ENCODE results near the gene AURKA. TPM values are rescaled to one million over a fixed set of nuclear protein-coding genes. Genes with fewer than 3 reads are reported as not detected.

AURKA gene
- total RNA-seq, 1 donor from 2014 or later: 64.8 TPM

DNA sequence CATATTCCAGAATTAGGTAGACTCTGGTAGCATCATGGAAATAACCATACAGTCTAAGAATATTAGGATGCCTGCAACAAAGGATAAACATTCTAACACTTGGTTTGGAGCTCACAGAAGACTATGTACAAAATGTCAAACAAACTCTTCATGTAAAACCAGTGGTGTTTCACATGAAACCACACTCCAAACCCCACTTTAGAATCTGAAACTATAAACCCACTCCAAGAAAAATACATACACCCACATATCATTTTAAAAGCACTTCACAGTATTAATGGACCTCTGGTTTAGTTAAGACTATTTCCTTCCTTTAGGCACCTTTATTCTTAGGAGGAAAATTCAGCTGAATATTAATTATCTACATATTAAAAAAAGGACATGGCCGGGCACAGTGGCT, 10.5 kb downstream of the AURKA start:
- no peak for DNase-seq (ENCODE audit: low spot score)
- Mint-ChIP-seq H3K4me1 (ENCODE audit: low read depth) (peaks cover 62% of the 10 kb centered on the region), H3K36me3 (ENCODE audit: low read depth) (peaks cover 89% of the 10 kb centered on the region), H3K27me3 (ENCODE audit: low read depth) (no peaks in the 10 kb centered on the region), H3K9me3 (no peaks in the 10 kb centered on the region), H3K4me3 (ENCODE audit: low read depth) (peak overlapping the region; percentile 30), H3K27ac (peak overlapping the region; percentile 68)
- intact Hi-C loops (cut with micrococcal nuclease): no loop called here

- no peak for DNase-seq (ENCODE audit: low spot score)
- no peaks in the 10 kb centered on the region for H3K9me3 Mint-ChIP-seq
- peak overlapping the region; percentile 24 for H3K27ac Mint-ChIP-seq
- intact Hi-C loops (cut with micrococcal nuclease): no loop called here
- H3K4me3 Mint-ChIP-seq (ENCODE audit: low read depth): no peak overlapping the region
- H3K27me3 Mint-ChIP-seq (ENCODE audit: low read depth): no peaks in the 10 kb centered on the region
- peaks cover 90% of the 10 kb centered on the region for H3K36me3 Mint-ChIP-seq (ENCODE audit: low read depth)
- H3K4me1 Mint-ChIP-seq (ENCODE audit: low read depth): peaks cover 68% of the 10 kb centered on the region
These were observed 11.6 kb downstream of the AURKA start for GRCh38 chr20:56380375-56380774.

DNA sequence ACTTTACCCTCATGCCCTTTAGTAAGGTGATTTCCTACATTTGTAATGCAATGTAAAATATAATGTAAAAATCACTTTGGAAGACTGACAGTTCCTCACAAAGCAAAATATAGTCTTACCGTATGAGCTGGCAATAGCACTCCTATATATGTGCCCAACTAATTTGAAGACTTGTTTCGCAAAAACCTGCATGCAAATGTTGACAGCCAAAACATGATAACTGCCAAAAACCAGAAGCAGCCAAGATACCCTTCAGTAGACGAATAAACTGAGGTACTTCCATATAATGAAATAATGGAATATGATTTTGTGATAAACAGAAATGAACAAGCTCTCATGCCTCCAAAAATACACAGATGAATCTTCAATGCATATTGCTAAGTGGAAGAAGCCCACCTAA, 13.6 kb downstream of the AURKA start:
- intact Hi-C loops (cut with micrococcal nuclease): no loop called here
- peak overlapping the region; percentile 77 for H3K27ac Mint-ChIP-seq
- peaks cover 73% of the 10 kb centered on the region for H3K4me1 Mint-ChIP-seq (ENCODE audit: low read depth)
- H3K27me3 Mint-ChIP-seq (ENCODE audit: low read depth): no peaks in the 10 kb centered on the region
- DNase-seq (ENCODE audit: low spot score): no peak
- peaks cover 87% of the 10 kb centered on the region for H3K36me3 Mint-ChIP-seq (ENCODE audit: low read depth)
- H3K9me3 Mint-ChIP-seq: no peaks in the 10 kb centered on the region
- H3K4me3 Mint-ChIP-seq (ENCODE audit: low read depth): no peak overlapping the region

- DNase-seq (ENCODE audit: low spot score): no peak
- no peaks in the 10 kb centered on the region for H3K27me3 Mint-ChIP-seq (ENCODE audit: low read depth)
- H3K9me3 Mint-ChIP-seq: no peaks in the 10 kb centered on the region
- peak overlapping the region; percentile 48 for H3K27ac Mint-ChIP-seq
- no peak overlapping the region for H3K4me3 Mint-ChIP-seq (ENCODE audit: low read depth)
- intact Hi-C loops (cut with micrococcal nuclease): no loop called here
- H3K36me3 Mint-ChIP-seq (ENCODE audit: low read depth): peaks cover 85% of the 10 kb centered on the region
- H3K4me1 Mint-ChIP-seq (ENCODE audit: low read depth): peaks cover 64% of the 10 kb centered on the region
These were observed 15.7 kb downstream of the AURKA start for GRCh38 chr20:56376331-56376730.

DNA sequence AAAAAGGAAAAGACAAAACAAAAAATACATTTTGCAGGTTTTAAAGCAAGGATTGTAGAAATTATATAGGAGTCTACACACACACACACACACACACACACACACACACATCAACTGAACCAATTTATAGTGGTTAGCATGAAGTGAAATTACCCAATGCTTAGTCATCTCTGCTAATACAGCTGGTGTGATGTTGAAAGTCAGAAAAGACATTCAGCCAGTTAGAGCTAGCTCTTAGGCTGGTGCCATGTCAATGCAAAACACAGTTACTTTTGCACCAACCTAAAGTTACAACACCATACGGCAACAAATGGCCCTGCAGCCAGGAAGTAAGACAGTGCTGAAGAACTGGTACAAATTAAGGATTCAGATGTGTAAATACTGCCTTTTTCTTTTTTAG, 18.1 kb downstream of the AURKA start:
- DNase-seq (ENCODE audit: low spot score): no peak
- H3K27me3 Mint-ChIP-seq (ENCODE audit: low read depth): no peaks in the 10 kb centered on the region
- intact Hi-C loops (cut with micrococcal nuclease): loop anchor here (2.0 kb wide), 1 partner anchor 19 kb away; the partner anchor contains the start of genes AURKA and CSTF1
- no peaks in the 10 kb centered on the region for H3K9me3 Mint-ChIP-seq
- H3K4me3 Mint-ChIP-seq (ENCODE audit: low read depth): no peak overlapping the region
- no peak overlapping the region for H3K27ac Mint-ChIP-seq
- H3K4me1 Mint-ChIP-seq (ENCODE audit: low read depth): peaks cover 51% of the 10 kb centered on the region
- H3K36me3 Mint-ChIP-seq (ENCODE audit: low read depth): peaks cover 88% of the 10 kb centered on the region

DNA sequence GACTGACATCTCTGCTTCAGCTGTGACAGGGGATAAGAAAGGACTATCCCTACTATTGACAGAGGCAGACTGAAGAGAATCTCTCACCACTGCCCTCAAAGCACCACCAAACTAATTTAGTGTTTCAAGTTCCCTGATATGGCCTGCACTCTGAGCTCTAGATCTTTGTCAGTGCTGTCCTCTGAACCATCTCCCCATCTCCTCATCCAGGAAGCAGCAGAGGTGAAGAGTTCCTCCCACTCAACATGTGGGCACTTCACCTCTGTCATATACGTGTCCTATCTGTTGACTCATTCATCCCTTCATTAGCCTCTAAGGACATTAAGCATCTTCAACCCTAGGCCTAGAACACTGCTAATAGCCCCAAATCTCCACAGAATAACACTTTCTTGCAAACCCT, 19.2 kb downstream of the AURKA start:
- intact Hi-C loops (cut with micrococcal nuclease): loop anchor here (2.0 kb wide), 1 partner anchor 20 kb away; the partner anchor contains the start of genes AURKA and CSTF1
- Mint-ChIP-seq H3K4me3 (ENCODE audit: low read depth) (no peak overlapping the region), H3K4me1 (ENCODE audit: low read depth) (peaks cover 40% of the 10 kb centered on the region), H3K9me3 (no peaks in the 10 kb centered on the region), H3K27ac (peak overlapping the region; percentile 74), H3K27me3 (ENCODE audit: low read depth) (no peaks in the 10 kb centered on the region), H3K36me3 (ENCODE audit: low read depth) (peaks cover 81% of the 10 kb centered on the region)
- DNase-seq (ENCODE audit: low spot score): no peak

GRCh38 chr20:56371977-56372376, 20.0 kb downstream of the AURKA start:
- H3K4me1 Mint-ChIP-seq (ENCODE audit: low read depth): peaks cover 33% of the 10 kb centered on the region
- no peaks in the 10 kb centered on the region for H3K27me3 Mint-ChIP-seq (ENCODE audit: low read depth)
- peaks cover 74% of the 10 kb centered on the region for H3K36me3 Mint-ChIP-seq (ENCODE audit: low read depth)
- DNase-seq (ENCODE audit: low spot score): no peak
- H3K4me3 Mint-ChIP-seq (ENCODE audit: low read depth): no peak overlapping the region
- no peaks in the 10 kb centered on the region for H3K9me3 Mint-ChIP-seq
- intact Hi-C loops (cut with micrococcal nuclease): loop anchor here (2.0 kb wide), 1 partner anchor 21 kb away; the partner anchor contains the start of genes AURKA and CSTF1
- no peak overlapping the region for H3K27ac Mint-ChIP-seq

DNA sequence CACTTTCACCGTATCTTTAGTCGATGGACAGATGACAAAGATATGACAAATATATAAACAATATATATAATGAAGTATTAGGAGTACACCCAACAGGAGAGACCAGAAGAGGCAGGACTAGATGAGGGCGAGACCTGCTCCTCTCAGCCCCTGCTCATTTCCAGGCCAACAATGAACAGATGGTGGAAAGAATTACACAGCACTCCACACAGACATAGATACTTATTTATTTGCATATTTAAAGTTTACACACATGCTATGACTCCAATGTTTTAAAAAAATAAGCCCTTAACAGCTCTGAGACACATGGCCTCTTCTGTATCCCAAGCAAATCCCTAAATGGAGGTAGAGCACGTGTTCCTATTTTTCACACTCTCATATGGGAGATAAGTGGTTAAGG, 22.8 kb downstream of the AURKA start:
- no peaks in the 10 kb centered on the region for H3K9me3 Mint-ChIP-seq
- H3K27ac Mint-ChIP-seq: no peak overlapping the region
- peaks cover 16% of the 10 kb centered on the region for H3K4me1 Mint-ChIP-seq (ENCODE audit: low read depth)
- peaks cover 64% of the 10 kb centered on the region for H3K36me3 Mint-ChIP-seq (ENCODE audit: low read depth)
- DNase-seq (ENCODE audit: low spot score): no peak
- intact Hi-C loops (cut with micrococcal nuclease): no loop called here
- H3K27me3 Mint-ChIP-seq (ENCODE audit: low read depth): no peaks in the 10 kb centered on the region
- H3K4me3 Mint-ChIP-seq (ENCODE audit: low read depth): no peak overlapping the region

- DNase-seq (ENCODE audit: low spot score): no peak
- H3K27ac Mint-ChIP-seq: no peak overlapping the region
- intact Hi-C loops (cut with micrococcal nuclease): no loop called here
- peaks cover 10% of the 10 kb centered on the region for H3K4me1 Mint-ChIP-seq (ENCODE audit: low read depth)
- H3K9me3 Mint-ChIP-seq: no peaks in the 10 kb centered on the region
- no peak overlapping the region for H3K4me3 Mint-ChIP-seq (ENCODE audit: low read depth)
- H3K36me3 Mint-ChIP-seq (ENCODE audit: low read depth): peaks cover 57% of the 10 kb centered on the region
- no peaks in the 10 kb centered on the region for H3K27me3 Mint-ChIP-seq (ENCODE audit: low read depth)
These were observed 23.5 kb downstream of the AURKA start for GRCh38 chr20:56368351-56369134.

DNA sequence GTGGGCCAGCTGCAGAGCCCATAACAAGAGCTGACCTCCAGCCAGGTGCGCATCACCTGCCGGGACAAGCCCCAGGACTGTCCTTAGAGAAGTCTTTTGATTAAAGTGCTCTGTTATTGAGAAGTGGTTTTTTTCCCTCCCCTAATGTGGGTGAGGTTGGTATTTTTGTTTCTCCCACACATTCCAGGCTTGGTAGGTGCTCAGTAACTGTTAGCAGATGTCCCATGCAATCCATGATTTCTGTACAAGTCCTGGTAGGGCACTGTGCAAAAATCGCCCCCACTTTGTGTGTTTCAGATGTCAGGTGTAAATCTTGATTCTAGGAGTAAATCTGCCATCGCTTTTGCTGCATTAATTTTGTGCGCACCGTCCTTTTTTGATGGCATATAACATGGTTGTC, 28.5 kb downstream of the AURKA start:
- intact Hi-C loops (cut with micrococcal nuclease): no loop called here
- H3K4me1 Mint-ChIP-seq (ENCODE audit: low read depth): peaks cover 6% of the 10 kb centered on the region

GRCh38 chr20:56362833-56363413, 29.1 kb downstream of the AURKA start:
- Mint-ChIP-seq H3K9me3 (no peaks in the 10 kb centered on the region), H3K36me3 (ENCODE audit: low read depth) (peaks cover 10% of the 10 kb centered on the region), H3K27me3 (ENCODE audit: low read depth) (peaks cover 3% of the 10 kb centered on the region), H3K4me3 (ENCODE audit: low read depth) (no peak overlapping the region), H3K27ac (no peak overlapping the region), H3K4me1 (ENCODE audit: low read depth) (peaks cover 10% of the 10 kb centered on the region)
- DNase-seq (ENCODE audit: low spot score): no peak
- intact Hi-C loops (cut with micrococcal nuclease): no loop called here

More for the DNA sequence above, 28.5 kb downstream of the AURKA start:
- DNase-seq (ENCODE audit: low spot score): no peak
- Mint-ChIP-seq H3K9me3 (no peaks in the 10 kb centered on the region), H3K27ac (no peak overlapping the region), H3K27me3 (ENCODE audit: low read depth) (no peaks in the 10 kb centered on the region), H3K36me3 (ENCODE audit: low read depth) (peaks cover 15% of the 10 kb centered on the region), H3K4me3 (ENCODE audit: low read depth) (no peak overlapping the region)

DNA sequence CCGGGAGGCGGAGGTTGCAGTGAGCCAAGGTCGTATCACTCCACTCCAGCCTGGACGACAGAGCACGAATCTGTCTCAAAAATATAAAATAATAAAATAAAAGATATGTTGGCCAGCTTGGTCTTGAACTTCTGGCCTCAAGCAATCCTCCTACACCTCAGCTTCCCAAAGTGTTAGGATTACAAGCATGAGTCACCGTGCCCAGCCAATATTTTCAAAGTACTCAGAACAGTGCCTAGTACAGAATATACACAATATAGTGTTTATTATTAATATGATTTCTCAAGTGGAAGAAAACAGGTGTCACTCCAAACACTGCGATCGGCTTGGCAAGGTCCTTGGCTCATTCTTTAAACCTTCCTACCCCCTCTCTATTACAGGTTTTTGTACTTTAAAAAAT, 30.1 kb downstream of the AURKA start:
- DNase-seq (ENCODE audit: low spot score): no peak
- Mint-ChIP-seq H3K36me3 (ENCODE audit: low read depth) (peaks cover 8% of the 10 kb centered on the region), H3K27me3 (ENCODE audit: low read depth) (peaks cover 4% of the 10 kb centered on the region), H3K4me1 (ENCODE audit: low read depth) (peaks cover 10% of the 10 kb centered on the region), H3K4me3 (ENCODE audit: low read depth) (no peak overlapping the region), H3K27ac (no peak overlapping the region), H3K9me3 (no peaks in the 10 kb centered on the region)
- intact Hi-C loops (cut with micrococcal nuclease): no loop called here

DNA sequence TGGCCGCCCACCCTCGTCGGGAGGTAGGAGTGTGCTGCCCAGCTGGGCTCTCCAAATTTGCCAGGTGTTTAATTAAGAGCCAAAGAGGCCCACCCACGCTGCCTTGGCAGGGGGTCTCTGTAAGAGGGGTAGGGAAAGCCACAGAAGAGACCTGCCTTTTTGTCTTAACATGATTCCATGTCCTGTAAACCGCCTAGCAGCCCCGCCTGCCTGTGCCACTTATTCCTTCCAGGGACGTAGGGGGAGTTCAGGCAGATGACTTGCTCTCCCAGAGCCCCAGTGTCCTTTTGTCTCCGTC, 31.2 kb downstream of the AURKA start:
- H3K4me3 Mint-ChIP-seq (ENCODE audit: low read depth): peak overlapping the region; percentile 41
- H3K4me1 Mint-ChIP-seq (ENCODE audit: low read depth): peaks cover 10% of the 10 kb centered on the region
- peaks cover 6% of the 10 kb centered on the region for H3K27me3 Mint-ChIP-seq (ENCODE audit: low read depth)
- no peaks in the 10 kb centered on the region for H3K9me3 Mint-ChIP-seq
- intact Hi-C loops (cut with micrococcal nuclease): no loop called here
- H3K27ac Mint-ChIP-seq: no peak overlapping the region
- peaks cover under 1% of the 10 kb centered on the region for H3K36me3 Mint-ChIP-seq (ENCODE audit: low read depth)
- no peak for DNase-seq (ENCODE audit: low spot score)

Data from activated T-helper 2 cell treated with anti-CD3 and anti-CD28 coated beads, Interferon-gamma antibody, Interleukin-2, Interleukin-4, amounts not matched to agents 10 μg/mL and 5 μg/mL and 100 μg/mL, durations not matched to agents 14 hours and 24 hours and 36 hours (primary cell).